Esophagus squamous epithelium (tissue), 5 donors: ENCODE data around the gene TRDMT1. TPM values are rescaled to one million over a fixed set of nuclear protein-coding genes. Genes with fewer than 3 reads are reported as not detected.

ENCODE experiments used
- DNase-seq: peaks from one replicate; lab custom pipeline; 2025; lab: John Stamatoyannopoulos, UW
- H3K27ac ChIP-seq, 4 donors: fragments of 200-600 bp; sonication (generic); one replicate each; pipeline ENCODE4 v1.5.1; 2016 to 2019; ENCODE audit warnings: mild to moderate bottlenecking in 1 of 4
- H3K27me3 ChIP-seq, 4 donors: fragments of 200-600 bp; sonication (generic); 1 replicate in 3 of 4; 2 replicates in 1 of 4; pipeline versions ENCODE4 v1.5.1 to v1.6.0; 2017 to 2021; ENCODE audit warnings: antibody characterized with exemption in 1 of 4
- H3K36me3 ChIP-seq, 3 donors: fragments of 200-600 bp; sonication (generic); one replicate each; pipeline ENCODE4 v1.5.1; 2016 to 2019
- H3K4me1 ChIP-seq, 3 donors: fragments of 200-600 bp; sonication (generic); one replicate each; pipeline ENCODE4 v1.5.1; 2017 to 2019
- H3K4me3 ChIP-seq, 4 donors: fragments of 200-600 bp; sonication (generic); 1 replicate in 3 of 4; 2 replicates in 1 of 4; pipeline ENCODE4 v1.5.1; 2016 to 2019; ENCODE audit warnings: mild to moderate bottlenecking in 2 of 4, moderate library complexity in 1 of 4
- H3K9me3 ChIP-seq, 3 donors: fragments of 200-600 bp; sonication (generic); one replicate each; pipeline ENCODE4 v1.5.1; 2016 to 2019
- CTCF ChIP-seq, 6 experiments: fragments of 450-650 bp in 4 of 6; fragments of 200-600 bp in 2 of 6; sonication (generic) in 2 of 6; IDR thresholded peaks; one replicate each; pipeline ENCODE4 v1.5.1; 2016 to 2019; ENCODE audit warnings: antibody characterized with exemption in 6 of 6, mild to moderate bottlenecking in 4 of 6, moderate library complexity in 4 of 6
- POLR2A ChIP-seq, 4 donors: fragments of 450-650 bp; IDR thresholded peaks; one replicate each; pipeline ENCODE4 v1.6.1; 2017; ENCODE audit warnings: antibody characterized with exemption in 4 of 4, mild to moderate bottlenecking in 4 of 4, moderate library complexity in 3 of 4
- WGBS, 2 donors: methylation state at CpG; one replicate each; pipeline ENCODE4 v1.1.5; 2018; 5-methylcytosine and 5-hydroxymethylcytosine counted together
- intact Hi-C: fragments of 100-400 bp; cut with DNase I; formaldehyde crosslinking; loops from one replicate; pipeline ENCODE4 v1.15.0; 2022
- total RNA-seq, 4 donors: library from RNA; depleted of rRNA; stranded (reverse); fragments of >200 nt; gene quantifications; one replicate each; pipeline ENCODE4 v1.1.0, GENCODE V29; 2016
- donor health status: DM: yes; HTN: yes; CAD: no.

The TRDMT1 gene
- total RNA-seq, 4 donors from 2014 or later: 1.3 to 5.9 (median 2.6) TPM

- Histone ChIP-seq H3K4me3 (peak within 1 kb of the TSS; percentile 53 to 94 (median 70)), H3K9me3 (no peaks in the 10 kb centered on the region), H3K4me1 (peaks cover 0 to 75% (median 16%) of the 10 kb centered on the region in 3 donors), H3K27me3 (peaks cover 0 to 45% (median 2%) of the 10 kb centered on the region in 4 donors), H3K36me3 (peaks cover 0 to 13% (median 0%) of the 10 kb centered on the region in 3 donors), H3K27ac (peak within 1 kb of the TSS; percentile 89 to 99 (median 98))
- intact Hi-C loops: no loop called here
- peak; percentile 46 for DNase-seq
- TF ChIP-seq CTCF (IDR thresholded peaks at IDR 0.05) (peak in 1 of 6 experiments; percentile 13), POLR2A (IDR thresholded peaks at IDR 0.05) (peak in 2 of 4 donors; percentile 48 to 52)
- WGBS, 2 donors: 1 to 5% methylated on average over 24 to 27 of the region's 77 CpGs
These were observed 26.9 kb upstream of the TRDMT1 start, which contains the start of gene VIM for GRCh38 chr10:17228091-17229015. VIM (plus strand) TSS chr10:17228241; CDS start chr10:17229423, 1,182 bp downstream.

- 6 to 12% methylated on average over 12 of the region's 12 CpGs for WGBS, 2 donors
- peak overlapping the region; percentile 89 to 99 (median 98) for H3K27ac ChIP-seq
- no peak for DNase-seq
- H3K27me3 ChIP-seq: peaks cover 0 to 45% (median 2%) of the 10 kb centered on the region in 4 donors
- intact Hi-C loops: no loop called here
- TF ChIP-seq POLR2A (IDR thresholded peaks at IDR 0.05) (no peak), CTCF (IDR thresholded peaks at IDR 0.05) (peak; percentile 27 to 55 (median 46))
- H3K4me1 ChIP-seq: peaks cover 0 to 67% (median 13%) of the 10 kb centered on the region in 3 donors
- H3K4me3 ChIP-seq: peak overlapping the region; percentile 53 to 94 (median 70)
- H3K36me3 ChIP-seq: peaks cover 0 to 6% (median 0%) of the 10 kb centered on the region in 3 donors
- no peaks in the 10 kb centered on the region for H3K9me3 ChIP-seq
These were observed 26.1 kb upstream of the TRDMT1 start for GRCh38 chr10:17227367-17228090.

GRCh38 chr10:17226891-17227303 is 25.4 kb upstream of the TRDMT1 start:
- Histone ChIP-seq H3K27ac (peak overlapping the region; percentile 89 to 99 (median 98)), H3K27me3 (peaks cover 0 to 45% (median 2%) of the 10 kb centered on the region in 4 donors), H3K4me3 (peak overlapping the region in 3 of 4 donors; percentile 68 to 94 (median 72)), H3K36me3 (no peaks in the 10 kb centered on the region), H3K4me1 (peaks cover 0 to 60% (median 9%) of the 10 kb centered on the region in 3 donors), H3K9me3 (no peaks in the 10 kb centered on the region)
- no peak for DNase-seq
- TF ChIP-seq POLR2A (IDR thresholded peaks at IDR 0.05): no peak
- TF ChIP-seq CTCF (IDR thresholded peaks at IDR 0.05): no peak
- intact Hi-C loops: no loop called here
- 38 to 76% methylated on average over 1 to 3 of the region's 8 CpGs for WGBS, 2 donors

GRCh38 chr10:17225808-17226207 is 24.3 kb upstream of the TRDMT1 start:
- no peaks in the 10 kb centered on the region for H3K9me3 ChIP-seq
- peaks cover 0 to 45% (median 2%) of the 10 kb centered on the region in 4 donors for H3K27me3 ChIP-seq
- no peak overlapping the region for H3K27ac ChIP-seq
- intact Hi-C loops: no loop called here
- DNase-seq: no peak
- peaks cover 0 to 49% (median 9%) of the 10 kb centered on the region in 3 donors for H3K4me1 ChIP-seq
- no peak overlapping the region for H3K4me3 ChIP-seq
- H3K36me3 ChIP-seq: no peaks in the 10 kb centered on the region
- 73 to 83% methylated on average over 4 of the region's 4 CpGs for WGBS, 2 donors
- TF ChIP-seq CTCF (IDR thresholded peaks at IDR 0.05): no peak
- TF ChIP-seq POLR2A (IDR thresholded peaks at IDR 0.05): no peak
